ENCODE data around the gene FAXC. TPM values are rescaled to one million over a fixed set of nuclear protein-coding genes. Genes with fewer than 3 reads are reported as not detected.

FAXC gene
- total RNA-seq, 1 experiment from 2014 or later, result 12.9 TPM

- TF ChIP-seq MLX (CRISPR knock-in tag; IDR thresholded peaks at IDR 0.05) (no peak), CREM (CRISPR knock-in tag; IDR thresholded peaks at IDR 0.05) (no peak), ZNF317 (CRISPR knock-in tag; IDR thresholded peaks at IDR 0.05; ENCODE audit: borderline replicate concordance, low read depth) (no peak), NR1H2 (CRISPR knock-in tag; IDR thresholded peaks at IDR 0.05) (no peak), STAT6 (CRISPR knock-in tag; conservative IDR thresholded peaks at IDR 0.05; ENCODE audit: low read depth) (no peak), PRDM15 (CRISPR knock-in tag; IDR thresholded peaks at IDR 0.05) (no peak), RORB (CRISPR knock-in tag; IDR thresholded peaks at IDR 0.05) (no peak), ZNF396 (CRISPR knock-in tag; IDR thresholded peaks at IDR 0.05; ENCODE audit: borderline replicate concordance) (no peak), FOXP1 (CRISPR knock-in tag; IDR thresholded peaks at IDR 0.05; ENCODE audit: borderline replicate concordance) (no peak), ATF6 (CRISPR knock-in tag; IDR thresholded peaks at IDR 0.05) (no peak), FOXK1 (CRISPR knock-in tag; IDR thresholded peaks at IDR 0.05) (no peak), OVOL2 (CRISPR knock-in tag; IDR thresholded peaks at IDR 0.05; ENCODE audit: borderline replicate concordance) (no peak), ATF1 (CRISPR knock-in tag; IDR thresholded peaks at IDR 0.05) (no peak), SMAD4 (CRISPR knock-in tag; IDR thresholded peaks at IDR 0.05) (no peak)
- TF ChIP-seq, protein P1, sequence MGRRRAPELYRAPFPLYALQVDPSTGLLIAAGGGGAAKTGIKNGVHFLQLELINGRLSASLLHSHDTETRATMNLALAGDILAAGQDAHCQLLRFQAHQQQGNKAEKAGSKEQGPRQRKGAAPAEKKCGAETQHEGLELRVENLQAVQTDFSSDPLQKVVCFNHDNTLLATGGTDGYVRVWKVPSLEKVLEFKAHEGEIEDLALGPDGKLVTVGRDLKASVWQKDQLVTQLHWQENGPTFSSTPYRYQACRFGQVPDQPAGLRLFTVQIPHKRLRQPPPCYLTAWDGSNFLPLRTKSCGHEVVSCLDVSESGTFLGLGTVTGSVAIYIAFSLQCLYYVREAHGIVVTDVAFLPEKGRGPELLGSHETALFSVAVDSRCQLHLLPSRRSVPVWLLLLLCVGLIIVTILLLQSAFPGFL (CRISPR knock-in tag; IDR thresholded peaks at IDR 0.05; ENCODE audit: borderline replicate concordance), result no peak
- no peaks in the 10 kb centered on the region; the same call in 1 of the 2 replicates for H3K27me3 Mint-ChIP-seq (ENCODE audit: low read depth)
- ChIA-PET CTCF (interaction anchor here (1.0 to 2.4 kb wide), 3 partner anchors 11 to 48 kb away, joined by 3 to 6 read pairs (median 5); partner anchors contain the start of gene COQ3), POLR2A (no interaction called here)
- ATAC-seq (no peak), DNase-seq (ENCODE audit: low spot score) (no peak)
- no peak overlapping the region for H3K4me3 Mint-ChIP-seq
- H3K4me1 Mint-ChIP-seq, result peaks cover 35% of the 10 kb centered on the region
- H3K27ac Mint-ChIP-seq, result no peak overlapping the region
- H3K36me3 Mint-ChIP-seq, result no peaks in the 10 kb centered on the region
- no peaks in the 10 kb centered on the region for H3K9me3 Mint-ChIP-seq
Measured at GRCh38 chr6:99345164-99345563, 4.3 kb downstream of the FAXC start.
